GM23338 (cell line): ENCODE results near the gene MUC5AC. TPM values are rescaled to one million over a fixed set of nuclear protein-coding genes. Genes with fewer than 3 reads are reported as not detected.

Experiments
- ATAC-seq: fragments of 200-7000 bp; cut with Tn5 transposase; 3 replicates; pipeline ENCODE4 v1.9.1; 2020
- DNase-seq: peaks from one replicate; pipeline ENCODE4 v3.0.0-alpha.2; 2015; ENCODE audit warnings: low spot score
- H2AFZ ChIP-seq: fragments of 200-600 bp; sonication (generic); 2 replicates; pipeline ENCODE4 v1.8.0; 2016; ENCODE audit warnings: antibody characterized with exemption, mild to moderate bottlenecking, moderate library complexity
- H3F3A ChIP-seq: fragments of 200-600 bp; sonication (generic); replicated peaks from 2 replicates; pipeline ENCODE4 v1.8.0; 2017; ENCODE audit warnings: antibody characterized with exemption, mixed run types, low read depth
- H3K27ac ChIP-seq: fragments of 200-600 bp; sonication (generic); 2 replicates; pipeline ENCODE4 v1.6.1; 2016; ENCODE audit warnings: low read depth
- H3K27me3 ChIP-seq: fragments of 200-600 bp; sonication (generic); 2 replicates; pipeline ENCODE4 v1.8.0; 2016; ENCODE audit warnings: mild to moderate bottlenecking, mixed run types, moderate library complexity; ENCODE audit not compliant: insufficient read depth
- H3K36me3 ChIP-seq: fragments of 200-600 bp; sonication (generic); 2 replicates; pipeline ENCODE4 v1.8.0; 2016; ENCODE audit warnings: mild to moderate bottlenecking; ENCODE audit not compliant: insufficient read depth
- H3K4me1 ChIP-seq: fragments of 200-600 bp; sonication (generic); 2 replicates; pipeline ENCODE4 v1.8.0; 2016; ENCODE audit warnings: mild to moderate bottlenecking, moderate library complexity; ENCODE audit not compliant: insufficient read depth
- H3K4me2 ChIP-seq: fragments of 200-600 bp; sonication (generic); 2 replicates; pipeline ENCODE4 v1.7.1; 2017; ENCODE audit warnings: mixed run types
- H3K4me3 ChIP-seq: fragments of 200-600 bp; sonication (generic); 2 replicates; pipeline ENCODE4 v1.6.1; 2016; ENCODE audit warnings: mixed run types
- H3K79me2 ChIP-seq: fragments of 200-600 bp; sonication (generic); replicated peaks from 2 replicates; pipeline ENCODE4 v1.8.0; 2017; ENCODE audit warnings: mild to moderate bottlenecking; ENCODE audit not compliant: insufficient read depth
- H3K9me2 ChIP-seq: fragments of 200-600 bp; sonication (generic); 2 replicates; pipeline ENCODE4 v1.8.0; 2017; ENCODE audit not compliant: insufficient read depth
- H4K20me1 ChIP-seq: fragments of 200-600 bp; sonication (generic); replicated peaks from 2 replicates; pipeline ENCODE4 v1.8.0; 2017; ENCODE audit warnings: mild to moderate bottlenecking; ENCODE audit not compliant: insufficient read depth
- H3K27ac Mint-ChIP-seq: 2 replicates; pipeline ENCODE4 v1.8.0; 2020; ENCODE audit warnings: inconsistent platforms, mild to moderate bottlenecking, moderate library complexity, mixed read lengths
- H3K27me3 Mint-ChIP-seq: 3 replicates; pipeline ENCODE4 v1.8.0; 2022; ENCODE audit warnings: low read depth, mild to moderate bottlenecking, moderate library complexity, mixed read lengths, inconsistent platforms; ENCODE audit not compliant: insufficient read depth, poor library complexity
- H3K36me3 Mint-ChIP-seq: 3 replicates; pipeline ENCODE4 v1.8.0; 2021; ENCODE audit warnings: low read depth, mild to moderate bottlenecking, inconsistent platforms, moderate library complexity, mixed read lengths
- H3K4me1 Mint-ChIP-seq: 3 replicates; pipeline ENCODE4 v1.8.0; 2020; ENCODE audit warnings: mild to moderate bottlenecking, inconsistent platforms, mixed read lengths
- H3K4me3 Mint-ChIP-seq: 3 replicates; pipeline ENCODE4 v1.8.0; 2021; ENCODE audit warnings: moderate library complexity, mild to moderate bottlenecking, inconsistent platforms, mixed read lengths
- H3K9me3 Mint-ChIP-seq: 3 replicates; pipeline ENCODE4 v1.8.0; 2020; ENCODE audit warnings: moderate library complexity, mild to moderate bottlenecking, inconsistent platforms, mixed read lengths
- ETS1 ChIP-seq: IDR thresholded peaks from 2 replicates; pipeline ENCODE4 v1.6.1; 2016; ENCODE audit warnings: antibody characterized with exemption
- EZH2 ChIP-seq: fragments of 200-600 bp; sonication (generic); IDR thresholded peaks from one replicate; pipeline ENCODE4 v1.8.0; 2017; ENCODE audit warnings: antibody characterized with exemption, mild to moderate bottlenecking, low read depth; ENCODE audit not compliant: unreplicated experiment
- EZH2phosphoT487 ChIP-seq: fragments of 200-600 bp; sonication (generic); IDR thresholded peaks from one replicate; pipeline ENCODE4 v1.8.1; 2018; ENCODE audit warnings: antibody characterized with exemption; ENCODE audit not compliant: unreplicated experiment
- JUNB ChIP-seq: IDR thresholded peaks from one replicate; pipeline ENCODE4 v1.6.1; 2016; ENCODE audit warnings: antibody characterized with exemption; ENCODE audit not compliant: unreplicated experiment
- REST ChIP-seq: IDR thresholded peaks from one replicate; pipeline ENCODE4 v1.6.1; 2018; ENCODE audit warnings: antibody characterized with exemption; ENCODE audit not compliant: unreplicated experiment
- ZNF114 ChIP-seq: fragments of 250-450 bp; sonication (Bioruptor Pico); IDR thresholded peaks from 2 replicates; pipeline ENCODE4 v1.5.0; 2020; ENCODE audit warnings: mild to moderate bottlenecking, moderate library complexity
- ZNF331 ChIP-seq: fragments of 250-450 bp; sonication (Bioruptor Pico); IDR thresholded peaks from 2 replicates; pipeline ENCODE4 v1.5.0; 2020; ENCODE audit warnings: low read depth, mild to moderate bottlenecking, moderate library complexity
- polyA plus RNA-seq: library from polyadenylated mRNA; unstranded; fragments of >200 nt; fragmentation: Nextera tagmentation; extraction: Ambion mirVana; gene quantifications from 2 replicates; pipeline ENCODE4 v1.2.1, GENCODE V29; 2016
- total RNA-seq: library from RNA; depleted of rRNA; stranded (reverse); fragments of >200 nt; shearing (Covaris generic); gene quantifications from 2 replicates; pipeline ENCODE4 v1.2.3, GENCODE V29; 2014

The MUC5AC gene
- total and polyA plus RNA-seq, 2 experiments from 2014 or later: not detected

- no peak overlapping the region for H3K4me3 Mint-ChIP-seq
- Histone ChIP-seq H3K79me2 (no peaks in the 10 kb centered on the region), H4K20me1 (no peaks in the 10 kb centered on the region), H3K9me2 (no peaks in the 10 kb centered on the region), H3K27me3 (no peaks in the 10 kb centered on the region), H3F3A (no peaks in the 10 kb centered on the region), H3K4me1 (no peaks in the 10 kb centered on the region), H3K36me3 (no peaks in the 10 kb centered on the region), H3K27ac (no peak overlapping the region), H3K4me2 (no peak overlapping the region), H2AFZ (no peak overlapping the region), H3K4me3 (no peak overlapping the region)
- H3K27me3 Mint-ChIP-seq: no peaks in the 10 kb centered on the region
- no peak overlapping the region for H3K27ac Mint-ChIP-seq
- H3K9me3 Mint-ChIP-seq: no peaks in the 10 kb centered on the region
- no peaks in the 10 kb centered on the region for H3K4me1 Mint-ChIP-seq
- H3K36me3 Mint-ChIP-seq: no peaks in the 10 kb centered on the region
- no peak for DNase-seq
- no peak for TF ChIP-seq REST
- no peak for TF ChIP-seq ZNF331 (CRISPR knock-in tag)
- TF ChIP-seq ZNF114 (CRISPR knock-in tag): no peak
- TF ChIP-seq EZH2phosphoT487: no peak
- ATAC-seq: no peak
Observed at GRCh38 chr11:1232021-1232882, 74.5 kb downstream of the MUC5AC start.

- Histone ChIP-seq H3F3A (no peaks in the 10 kb centered on the region), H3K27me3 (no peaks in the 10 kb centered on the region), H3K4me1 (no peaks in the 10 kb centered on the region), H3K27ac (no peak overlapping the region), H3K4me2 (no peak overlapping the region), H4K20me1 (no peaks in the 10 kb centered on the region), H3K4me3 (no peak overlapping the region), H2AFZ (no peak overlapping the region), H3K79me2 (no peaks in the 10 kb centered on the region), H3K9me2 (no peaks in the 10 kb centered on the region), H3K36me3 (no peaks in the 10 kb centered on the region)
- Mint-ChIP-seq H3K27me3 (no peaks in the 10 kb centered on the region), H3K36me3 (no peaks in the 10 kb centered on the region), H3K4me1 (no peaks in the 10 kb centered on the region), H3K27ac (no peak overlapping the region), H3K9me3 (no peaks in the 10 kb centered on the region), H3K4me3 (no peak overlapping the region)
- TF ChIP-seq ZNF331 (CRISPR knock-in tag) (no peak), ZNF114 (CRISPR knock-in tag) (no peak), EZH2phosphoT487 (no peak), JUNB (no peak), EZH2 (no peak), REST (no peak), ETS1 (no peak)
- ATAC-seq: no peak
- no peak for DNase-seq
Observed at GRCh38 chr11:1232883-1233321, 75.1 kb downstream of the MUC5AC start.
